T-helper 1 cell treated with Interleukin-12 subunit alpha and Interleukin-12 subunit beta and Interleukin-4 antibody, amounts not matched to agents 30 ng/mL and 1 ng/mL, for 36 hours (primary cell): ENCODE data around the gene SRRM2. TPM values are rescaled to one million over a fixed set of nuclear protein-coding genes. Genes with fewer than 3 reads are reported as not detected.

Experiments used
- intact Hi-C: fragments of 100-400 bp; cut with micrococcal nuclease; formaldehyde crosslinking; loops from one replicate; pipeline ENCODE4 v1.15.1; 2024
- total RNA-seq: library from RNA; stranded (reverse); gene quantifications from 2 replicates; pipeline ENCODE4 v1.2.3, GENCODE V29; 2022

Gene SRRM2
- total RNA-seq, 1 donor from 2014 or later, result 552 TPM

- intact Hi-C loops, result no loop called here
Observed at GRCh38 chr16:2713985-2714774, 38.3 kb upstream of the SRRM2 start.

- intact Hi-C loops, result loop anchor here (1.0 kb wide), 2 partner anchors 33 to 37 kb away; partner anchors contain the start of genes KCTD5 and SRRM2
Observed at GRCh38 chr16:2715064-2715463, 37.4 kb upstream of the SRRM2 start.

GRCh38 chr16:2715519-2715918, 36.9 kb upstream of the SRRM2 start:
- intact Hi-C loops, result loop anchor here (1.0 kb wide), 2 partner anchors 33 to 37 kb away; partner anchors contain the start of genes KCTD5 and SRRM2

- intact Hi-C loops, result loop anchor here (1.0 kb wide), 2 partner anchors 34 to 36 kb away; partner anchors contain the start of genes KCTD5 and SRRM2
Observed at GRCh38 chr16:2715966-2716885, 36.2 kb upstream of the SRRM2 start.

GRCh38 chr16:2716948-2717347, 35.5 kb upstream of the SRRM2 start:
- intact Hi-C loops, result no loop called here

- intact Hi-C loops, result no loop called here
Observed at GRCh38 chr16:2717383-2718263, 34.8 kb upstream of the SRRM2 start.

- intact Hi-C loops, result loop anchor here (2.0 kb wide), 1 partner anchor 207 kb away; no protein-coding TSS in a partner anchor
Observed at GRCh38 chr16:2719328-2720063, 32.9 kb upstream of the SRRM2 start.

GRCh38 chr16:2720064-2720457, 32.4 kb upstream of the SRRM2 start, which contains the start of gene PRSS27:
Gene PRSS27 (minus strand): TSS chr16:2720224. CDS start chr16:2720160, 64 bp downstream.
- intact Hi-C loops, result loop anchor here (2.0 kb wide), 1 partner anchor 207 kb away; no protein-coding TSS in a partner anchor

GRCh38 chr16:2720719-2721633, 31.5 kb upstream of the SRRM2 start:
- intact Hi-C loops, result loop anchor here (1.0 to 2.0 kb wide), 7 partner anchors 31 to 206 kb away; partner anchors contain the start of genes ELOB, KCTD5 and SRRM2

GRCh38 chr16:2721634-2722173, 30.7 kb upstream of the SRRM2 start:
- intact Hi-C loops, result loop anchor here (1.0 to 2.0 kb wide), 7 partner anchors 31 to 205 kb away; partner anchors contain the start of genes ELOB, KCTD5 and SRRM2

- intact Hi-C loops, result no loop called here
Observed at GRCh38 chr16:2724088-2724676, 28.3 kb upstream of the SRRM2 start.

- intact Hi-C loops, result no loop called here
Observed at GRCh38 chr16:2724816-2725348, 27.6 kb upstream of the SRRM2 start.

GRCh38 chr16:2726923-2727322, 25.5 kb upstream of the SRRM2 start:
- intact Hi-C loops, result no loop called here

- intact Hi-C loops, result no loop called here
Observed at GRCh38 chr16:2728034-2728433, 24.4 kb upstream of the SRRM2 start.

- intact Hi-C loops, result no loop called here
Observed at GRCh38 chr16:2734844-2735515, 17.5 kb upstream of the SRRM2 start.

- intact Hi-C loops, result no loop called here
Observed at GRCh38 chr16:2736476-2737237, 15.8 kb upstream of the SRRM2 start.
